H1 (cell line): Measurements from ENCODE around the gene MOCS3. TPM values are rescaled to one million over a fixed set of nuclear protein-coding genes. Genes with fewer than 3 reads are reported as not detected.

Experiments
- CTBP2 ChIP-seq: IDR thresholded peaks from 2 replicates; pipeline ENCODE4 v1.7.0; 2011; ENCODE audit warnings: borderline replicate concordance, mild to moderate bottlenecking, moderate library complexity, mixed read lengths, low read length; ENCODE audit not compliant: insufficient read depth, insufficient read length
- GTF2F1 ChIP-seq: IDR thresholded peaks from 2 replicates; pipeline ENCODE4 v1.6.1; 2012; ENCODE audit warnings: low read depth, low read length, improper control_type of control experiment, borderline replicate concordance
- MAFK ChIP-seq: IDR thresholded peaks from 2 replicates; pipeline ENCODE4 v1.6.1; 2012; ENCODE audit warnings: low read depth, mild to moderate bottlenecking, improper control_type of control experiment, low read length
- POLR2AphosphoS5 ChIP-seq: IDR thresholded peaks from 2 replicates; pipeline ENCODE4 v1.6.1; 2011; ENCODE audit warnings: low read depth, low read length
- RXRA ChIP-seq: IDR thresholded peaks from 2 replicates; pipeline ENCODE4 v1.6.1; 2011; ENCODE audit warnings: low read depth, mild to moderate bottlenecking, low read length, moderate library complexity; ENCODE audit not compliant: insufficient read depth
- SIN3A ChIP-seq, 2 experiments: IDR thresholded peaks in 1 of 2; conservative IDR thresholded peaks in 1 of 2; 2 replicates each; pipeline ENCODE4 v1.6.1; 2011 to 2012; ENCODE audit warnings: low read length in 2 of 2, improper control_type of control experiment in 1 of 2, low read depth in 1 of 2, mild to moderate bottlenecking in 1 of 2
- SIRT6 ChIP-seq: IDR thresholded peaks from one replicate; pipeline ENCODE4 v1.7.1; 2012; ENCODE audit warnings: low read length, inconsistent platforms
- SP4 ChIP-seq: IDR thresholded peaks from 2 replicates; pipeline ENCODE4 v1.6.1; 2012; ENCODE audit warnings: low read length, inconsistent platforms
- SUZ12 ChIP-seq: fragments of 200-600 bp; sonication (generic); IDR thresholded peaks from 2 replicates; pipeline ENCODE4 v1.6.1; 2012; ENCODE audit warnings: mild to moderate bottlenecking, inconsistent platforms, low read length, moderate library complexity, mixed read lengths
- YY1 ChIP-seq: IDR thresholded peaks from 2 replicates; pipeline ENCODE4 v1.6.1; 2011; ENCODE audit warnings: low read depth, mild to moderate bottlenecking, low read length
- polyA plus RNA-seq, 7 experiments: library from polyadenylated mRNA; depleted of rRNA in 3 of 7; stranded (reverse) in 5 of 7; unstranded in 2 of 7; fragments of >200 nt in 5 of 7; fragments of 200-250 nt in 2 of 7; gene quantifications; 1 replicate in 5 of 7; 2 replicates in 1 of 7; 4 replicates in 1 of 7; pipeline versions ENCODE4 v1.2.1 to v1.2.3, GENCODE V29; 2011 to 2013; ENCODE audit warnings: missing spikeins in 2 of 7, mixed read lengths in 2 of 7
- total RNA-seq: library from RNA; stranded (reverse); fragmentation: NEBNext Ultra II Directional; extraction: Animal tissue kit (Norgen Biotek cat#: 25700); gene quantifications from 2 replicates; pipeline ENCODE4 v1.2.1, GENCODE V29; 2021
- TF ChIP-seq, protein P1 (sequence below): fragments of 300-600 bp; sonication (generic); IDR thresholded peaks from 2 replicates; pipeline ENCODE4 v1.7.1; 2012; ENCODE audit warnings: low read length, moderate library complexity, mild to moderate bottlenecking, inconsistent platforms; ENCODE audit not compliant: insufficient replicate concordance

MOCS3 gene
- total and polyA plus RNA-seq, 2 of the 8 experiments (the other 6 are each of a cell fraction or from before 2014, with no cell fraction given), result 6.2 to 6.3 TPM

DNA sequence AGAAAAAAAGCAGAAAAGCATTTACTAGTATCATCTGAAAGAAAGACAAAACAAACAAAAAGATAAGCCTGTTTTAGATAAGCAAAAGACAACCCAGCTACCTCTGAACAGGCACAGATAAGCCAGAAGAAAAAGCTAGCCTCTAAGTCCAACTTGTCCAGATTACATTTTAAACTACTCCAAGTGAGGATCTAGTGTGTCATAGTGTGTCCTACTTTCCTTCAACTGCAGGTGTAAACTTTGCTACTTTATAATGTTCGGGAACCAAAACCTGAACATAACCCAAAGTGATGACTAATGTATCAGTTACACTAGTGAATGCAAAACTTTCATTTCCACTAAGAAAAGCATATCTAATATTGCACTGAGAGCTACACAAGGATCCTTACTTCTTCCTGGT is 46.9 kb upstream of the MOCS3 start (continued):
- TF ChIP-seq, protein P1, sequence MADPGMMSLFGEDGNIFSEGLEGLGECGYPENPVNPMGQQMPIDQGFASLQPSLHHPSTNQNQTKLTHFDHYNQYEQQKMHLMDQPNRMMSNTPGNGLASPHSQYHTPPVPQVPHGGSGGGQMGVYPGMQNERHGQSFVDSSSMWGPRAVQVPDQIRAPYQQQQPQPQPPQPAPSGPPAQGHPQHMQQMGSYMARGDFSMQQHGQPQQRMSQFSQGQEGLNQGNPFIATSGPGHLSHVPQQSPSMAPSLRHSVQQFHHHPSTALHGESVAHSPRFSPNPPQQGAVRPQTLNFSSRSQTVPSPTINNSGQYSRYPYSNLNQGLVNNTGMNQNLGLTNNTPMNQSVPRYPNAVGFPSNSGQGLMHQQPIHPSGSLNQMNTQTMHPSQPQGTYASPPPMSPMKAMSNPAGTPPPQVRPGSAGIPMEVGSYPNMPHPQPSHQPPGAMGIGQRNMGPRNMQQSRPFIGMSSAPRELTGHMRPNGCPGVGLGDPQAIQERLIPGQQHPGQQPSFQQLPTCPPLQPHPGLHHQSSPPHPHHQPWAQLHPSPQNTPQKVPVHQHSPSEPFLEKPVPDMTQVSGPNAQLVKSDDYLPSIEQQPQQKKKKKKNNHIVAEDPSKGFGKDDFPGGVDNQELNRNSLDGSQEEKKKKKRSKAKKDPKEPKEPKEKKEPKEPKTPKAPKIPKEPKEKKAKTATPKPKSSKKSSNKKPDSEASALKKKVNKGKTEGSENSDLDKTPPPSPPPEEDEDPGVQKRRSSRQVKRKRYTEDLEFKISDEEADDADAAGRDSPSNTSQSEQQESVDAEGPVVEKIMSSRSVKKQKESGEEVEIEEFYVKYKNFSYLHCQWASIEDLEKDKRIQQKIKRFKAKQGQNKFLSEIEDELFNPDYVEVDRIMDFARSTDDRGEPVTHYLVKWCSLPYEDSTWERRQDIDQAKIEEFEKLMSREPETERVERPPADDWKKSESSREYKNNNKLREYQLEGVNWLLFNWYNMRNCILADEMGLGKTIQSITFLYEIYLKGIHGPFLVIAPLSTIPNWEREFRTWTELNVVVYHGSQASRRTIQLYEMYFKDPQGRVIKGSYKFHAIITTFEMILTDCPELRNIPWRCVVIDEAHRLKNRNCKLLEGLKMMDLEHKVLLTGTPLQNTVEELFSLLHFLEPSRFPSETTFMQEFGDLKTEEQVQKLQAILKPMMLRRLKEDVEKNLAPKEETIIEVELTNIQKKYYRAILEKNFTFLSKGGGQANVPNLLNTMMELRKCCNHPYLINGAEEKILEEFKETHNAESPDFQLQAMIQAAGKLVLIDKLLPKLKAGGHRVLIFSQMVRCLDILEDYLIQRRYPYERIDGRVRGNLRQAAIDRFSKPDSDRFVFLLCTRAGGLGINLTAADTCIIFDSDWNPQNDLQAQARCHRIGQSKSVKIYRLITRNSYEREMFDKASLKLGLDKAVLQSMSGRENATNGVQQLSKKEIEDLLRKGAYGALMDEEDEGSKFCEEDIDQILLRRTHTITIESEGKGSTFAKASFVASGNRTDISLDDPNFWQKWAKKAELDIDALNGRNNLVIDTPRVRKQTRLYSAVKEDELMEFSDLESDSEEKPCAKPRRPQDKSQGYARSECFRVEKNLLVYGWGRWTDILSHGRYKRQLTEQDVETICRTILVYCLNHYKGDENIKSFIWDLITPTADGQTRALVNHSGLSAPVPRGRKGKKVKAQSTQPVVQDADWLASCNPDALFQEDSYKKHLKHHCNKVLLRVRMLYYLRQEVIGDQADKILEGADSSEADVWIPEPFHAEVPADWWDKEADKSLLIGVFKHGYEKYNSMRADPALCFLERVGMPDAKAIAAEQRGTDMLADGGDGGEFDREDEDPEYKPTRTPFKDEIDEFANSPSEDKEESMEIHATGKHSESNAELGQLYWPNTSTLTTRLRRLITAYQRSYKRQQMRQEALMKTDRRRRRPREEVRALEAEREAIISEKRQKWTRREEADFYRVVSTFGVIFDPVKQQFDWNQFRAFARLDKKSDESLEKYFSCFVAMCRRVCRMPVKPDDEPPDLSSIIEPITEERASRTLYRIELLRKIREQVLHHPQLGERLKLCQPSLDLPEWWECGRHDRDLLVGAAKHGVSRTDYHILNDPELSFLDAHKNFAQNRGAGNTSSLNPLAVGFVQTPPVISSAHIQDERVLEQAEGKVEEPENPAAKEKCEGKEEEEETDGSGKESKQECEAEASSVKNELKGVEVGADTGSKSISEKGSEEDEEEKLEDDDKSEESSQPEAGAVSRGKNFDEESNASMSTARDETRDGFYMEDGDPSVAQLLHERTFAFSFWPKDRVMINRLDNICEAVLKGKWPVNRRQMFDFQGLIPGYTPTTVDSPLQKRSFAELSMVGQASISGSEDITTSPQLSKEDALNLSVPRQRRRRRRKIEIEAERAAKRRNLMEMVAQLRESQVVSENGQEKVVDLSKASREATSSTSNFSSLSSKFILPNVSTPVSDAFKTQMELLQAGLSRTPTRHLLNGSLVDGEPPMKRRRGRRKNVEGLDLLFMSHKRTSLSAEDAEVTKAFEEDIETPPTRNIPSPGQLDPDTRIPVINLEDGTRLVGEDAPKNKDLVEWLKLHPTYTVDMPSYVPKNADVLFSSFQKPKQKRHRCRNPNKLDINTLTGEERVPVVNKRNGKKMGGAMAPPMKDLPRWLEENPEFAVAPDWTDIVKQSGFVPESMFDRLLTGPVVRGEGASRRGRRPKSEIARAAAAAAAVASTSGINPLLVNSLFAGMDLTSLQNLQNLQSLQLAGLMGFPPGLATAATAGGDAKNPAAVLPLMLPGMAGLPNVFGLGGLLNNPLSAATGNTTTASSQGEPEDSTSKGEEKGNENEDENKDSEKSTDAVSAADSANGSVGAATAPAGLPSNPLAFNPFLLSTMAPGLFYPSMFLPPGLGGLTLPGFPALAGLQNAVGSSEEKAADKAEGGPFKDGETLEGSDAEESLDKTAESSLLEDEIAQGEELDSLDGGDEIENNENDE, result no peak
- TF ChIP-seq SUZ12 (no peak), GTF2F1 (no peak), POLR2AphosphoS5 (no peak), RXRA (no peak), CTBP2 (no peak), MAFK (no peak), SIRT6 (no peak), YY1 (no peak), SP4 (no peak), SIN3A (conservative IDR thresholded peaks at IDR 0.05 in 1 of 2, IDR thresholded peaks at IDR 0.05 in 1 of 2; ENCODE audit: low read depth in 1 of 2, low read length in 2 of 2) (no peak)
